Measurements from ENCODE around the gene ARID3A. TPM values are rescaled to one million over a fixed set of nuclear protein-coding genes. Genes with fewer than 3 reads are reported as not detected.
"Not testable (repeated sequence)": the region's sequence is repeated elsewhere in the genome, so short reads cannot be mapped to it uniquely, and the experiment has no call there.

ARID3A gene
- total and polyA plus RNA-seq, 8 donors: 20.6 to 35.7 (median 23.6) TPM

- intact Hi-C loops (cut with DNase I): no loop called here
- H3K4me1 ChIP-seq: peaks cover 0 to 10% of the 10 kb centered on the region in 2 donors
- DNase-seq (no peak), ATAC-seq (no peak)
- no peak for TF ChIP-seq CTCF (IDR thresholded peaks at IDR 0.05)
- H3K4me3 ChIP-seq: no peak overlapping the region
- H3K9me3 ChIP-seq: no peaks in the 10 kb centered on the region
- no peak overlapping the region for H3K27ac ChIP-seq
- H3K36me3 ChIP-seq: peaks cover 0 to 70% of the 10 kb centered on the region in 2 donors
- H3K27me3 ChIP-seq: no peaks in the 10 kb centered on the region
Observed at GRCh38 chr19:888581-889385, 37.1 kb upstream of the ARID3A start.

DNA sequence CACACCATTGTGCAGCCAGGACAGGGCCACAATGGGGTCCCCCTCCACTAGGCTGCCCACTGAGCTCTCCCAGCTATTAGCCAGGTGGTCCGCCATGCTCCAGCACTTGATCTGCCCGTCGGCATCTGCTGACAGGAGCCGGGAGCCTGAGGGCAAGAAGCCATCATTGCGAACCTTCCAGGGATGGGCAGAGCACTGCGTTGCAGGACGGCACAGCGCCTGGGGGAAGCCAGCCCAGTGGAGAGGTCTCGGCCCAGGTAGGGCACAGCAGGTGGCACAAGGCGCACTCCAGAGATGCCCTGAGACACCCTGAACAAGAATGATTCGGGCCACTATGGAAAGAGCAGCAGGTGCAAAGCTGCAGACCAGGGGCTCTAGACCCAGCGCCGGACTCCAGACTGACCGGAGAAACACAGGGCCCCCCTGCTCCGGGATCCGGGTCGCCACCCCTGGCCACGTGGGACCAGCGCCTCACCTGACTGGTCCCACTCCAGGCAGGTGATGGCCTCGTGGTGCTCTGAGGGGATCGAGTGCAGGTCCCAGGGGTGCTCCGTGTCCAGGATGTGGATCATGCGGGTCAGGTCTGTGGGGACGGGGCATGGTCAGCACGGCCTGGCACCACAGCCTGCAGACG is 36.1 kb upstream of the ARID3A start:
- ATAC-seq (no peak), DNase-seq (no peak)
- Histone ChIP-seq H3K27ac (no peak overlapping the region), H3K9me3 (no peaks in the 10 kb centered on the region), H3K36me3 (peaks cover 0 to 60% of the 10 kb centered on the region in 2 donors), H3K4me3 (no peak overlapping the region), H3K4me1 (peaks cover 0 to 14% of the 10 kb centered on the region in 2 donors), H3K27me3 (no peaks in the 10 kb centered on the region)
- no peak for TF ChIP-seq CTCF (IDR thresholded peaks at IDR 0.05)
- intact Hi-C loops (cut with DNase I): no loop called here

GRCh38 chr19:890831-891230 is 35.0 kb upstream of the ARID3A start:
- ATAC-seq: no peak
- H3K27ac ChIP-seq: no peak overlapping the region
- no peaks in the 10 kb centered on the region for H3K27me3 ChIP-seq
- H3K9me3 ChIP-seq: no peaks in the 10 kb centered on the region
- H3K4me3 ChIP-seq: no peak overlapping the region
- no peak for DNase-seq
- TF ChIP-seq CTCF (IDR thresholded peaks at IDR 0.05): no peak
- peaks cover 0 to 14% of the 10 kb centered on the region in 2 donors for H3K4me1 ChIP-seq
- intact Hi-C loops (cut with DNase I): no loop called here
- peaks cover 0 to 50% of the 10 kb centered on the region in 2 donors for H3K36me3 ChIP-seq

GRCh38 chr19:891421-892200 is 34.2 kb upstream of the ARID3A start:
- H3K4me1 ChIP-seq: peaks cover 0 to 14% of the 10 kb centered on the region in 2 donors
- ATAC-seq; intact Hi-C loops (cut with DNase I); H3K27me3 ChIP-seq; H3K9me3 ChIP-seq: not testable (repeated sequence)
- peak overlapping the region; percentile 72 to 76 for H3K4me3 ChIP-seq
- DNase-seq: peak in 1 of 4 donors; percentile 84
- peaks cover 0 to 47% of the 10 kb centered on the region in 2 donors for H3K36me3 ChIP-seq
- peak overlapping the region in 1 of 2 donors; percentile 95 for H3K27ac ChIP-seq

DNA sequence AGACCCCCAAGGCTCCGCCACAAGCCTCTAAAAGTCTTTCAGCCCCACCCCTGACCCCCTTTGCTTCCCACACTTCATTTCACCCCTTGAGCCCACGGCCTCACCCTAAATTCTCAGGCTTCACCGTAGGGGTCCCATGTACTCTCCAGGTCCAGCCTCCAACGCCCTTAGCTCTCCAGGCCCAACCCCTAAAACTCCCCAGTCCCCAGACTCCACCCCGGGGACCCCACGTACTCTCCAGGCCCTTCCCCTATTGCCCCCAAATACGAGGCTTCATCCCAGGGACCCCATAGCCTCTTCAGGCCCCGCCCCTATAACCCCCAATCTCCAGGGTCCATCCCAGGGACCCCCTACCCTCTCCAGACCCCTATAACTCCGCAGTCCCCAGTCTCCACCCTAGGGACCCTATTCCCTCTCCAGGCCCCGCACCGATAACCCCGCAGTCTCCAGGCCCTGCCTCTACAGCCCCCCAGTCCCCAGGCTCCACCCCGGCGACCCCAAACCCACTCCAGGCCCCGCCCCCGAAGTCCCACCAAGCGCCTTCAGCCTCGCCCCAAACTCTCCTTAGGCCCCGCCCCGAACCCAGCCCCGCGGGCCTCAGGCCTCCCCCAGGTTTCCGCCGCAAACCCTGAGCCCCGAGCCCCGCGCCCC is 33.5 kb upstream of the ARID3A start:
- Histone ChIP-seq H3K27ac (peak overlapping the region; percentile 90 to 95), H3K36me3 (peaks cover 0 to 47% of the 10 kb centered on the region in 2 donors), H3K9me3 (no peaks in the 10 kb centered on the region), H3K4me1 (peaks cover 0 to 14% of the 10 kb centered on the region in 2 donors), H3K27me3 (no peaks in the 10 kb centered on the region), H3K4me3 (peak overlapping the region; percentile 72 to 76)
- no peak for ATAC-seq
- no peak for TF ChIP-seq CTCF (IDR thresholded peaks at IDR 0.05)
- intact Hi-C loops (cut with DNase I): no loop called here
- no peak for DNase-seq

Data from left lung (tissue), 10 donors.